HCT116 (cell line): ENCODE data around the gene B3GALT2. TPM values are rescaled to one million over a fixed set of nuclear protein-coding genes. Genes with fewer than 3 reads are reported as not detected.

Experiments used
- ATAC-seq: fragments of 200-7000 bp; cut with Tn5 transposase; 2 replicates; pipeline ENCODE4 v1.9.1; 2020; ENCODE audit warnings: mild to moderate bottlenecking, moderate library complexity
- BruUV-seq: library from RNA; stranded (reverse); fragments of 400-500 nt; replicated peaks from 2 replicates; lab custom pipeline; 2021; lab: Mats Ljungman, UMichigan
- CTCF ChIA-PET: fragments of 300-600 bp; sonication (Branson Sonifier 250); formaldehyde crosslinking; loops from one replicate; lab custom pipeline; 2021; ENCODE audit warnings: antibody characterized with exemption; lab: Charles Lee
- POLR2A ChIA-PET: fragments of 300-600, 350-600 bp; sonication (Branson Sonifier 250); formaldehyde crosslinking; loops from one replicate; lab custom pipeline; 2021; ENCODE audit warnings: antibody characterized with exemption; lab: Charles Lee
- RAD21 ChIA-PET, 2 experiments: fragments of 300-600 bp; sonication (Branson Sonifier 250); formaldehyde crosslinking; loops; one replicate each; lab custom pipeline; 2023; ENCODE audit warnings: low total read pairs in 2 of 2; ENCODE audit not compliant: uncharacterized antibody in 2 of 2, unreplicated experiment in 2 of 2, low non-redundant PET in 1 of 2; lab: Charles Lee
- DNase-seq: peaks from one replicate; pipeline ENCODE4 v3.0.0-alpha.2; 2010; ENCODE audit warnings: low read depth, low spot score
- H2AFZ ChIP-seq: fragments of 200-600 bp; shearing (Covaris generic), sonication (generic); 2 replicates; pipeline ENCODE4 v1.6.1; 2017; ENCODE audit warnings: low read depth, mixed run types, mixed read lengths, antibody characterized with exemption, low read length; ENCODE audit not compliant: poor library complexity, severe bottlenecking
- H3K27ac ChIP-seq: 2 replicates; pipeline ENCODE4 v1.5.1; 2012; ENCODE audit warnings: low read depth, low read length
- H3K27me3 ChIP-seq: fragments of 200-600 bp; sonication (generic); 2 replicates; pipeline ENCODE4 v1.6.1; 2016; ENCODE audit warnings: mixed run types, low read length, mixed read lengths; ENCODE audit not compliant: insufficient read depth
- H3K36me3 ChIP-seq, 2 experiments: fragments of 200-500 bp in 1 of 2; fragments of 200-600 bp in 1 of 2; sonication (Bioruptor generic) in 1 of 2; sonication (generic) in 1 of 2; 2 replicates each; pipeline versions ENCODE4 v1.5.1 to v1.6.1; 2014 to 2016; ENCODE audit warnings: low read length in 2 of 2, inconsistent platforms in 1 of 2, mixed read lengths in 1 of 2, mixed run types in 1 of 2; ENCODE audit not compliant: insufficient read depth in 2 of 2, control insufficient read depth in 1 of 2
- H3K4me1 ChIP-seq, 2 experiments: fragments of 200-600 bp in 1 of 2; sonication (generic) in 1 of 2; 2 replicates each; pipeline versions ENCODE4 v1.5.1 to v1.6.1; 2012 to 2017; ENCODE audit warnings: low read length in 2 of 2, inconsistent platforms in 1 of 2, mild to moderate bottlenecking in 1 of 2, mixed read lengths in 1 of 2, mixed run types in 1 of 2, moderate library complexity in 1 of 2; ENCODE audit not compliant: insufficient read depth in 2 of 2, control insufficient read depth in 1 of 2
- H3K4me2 ChIP-seq: fragments of 200-600 bp; sonication (generic); 2 replicates; pipeline ENCODE4 v1.6.1; 2017; ENCODE audit warnings: mixed run types, low read length, mixed read lengths
- H3K4me3 ChIP-seq, 2 experiments: fragments of 200-600 bp in 1 of 2; sonication (generic) in 1 of 2; replicated peaks in 1 of 2; 2 replicates each; pipeline ENCODE4 v1.5.1; 2011 to 2016; ENCODE audit warnings: low read length in 2 of 2, control low read depth in 1 of 2, low read depth in 1 of 2, mild to moderate bottlenecking in 1 of 2, mixed read lengths in 1 of 2, mixed run types in 1 of 2
- H3K79me2 ChIP-seq: fragments of 200-600 bp; sonication (generic); 2 replicates; pipeline ENCODE4 v1.6.1; 2017; ENCODE audit warnings: mild to moderate bottlenecking, mixed run types, low read length, moderate library complexity, mixed read lengths; ENCODE audit not compliant: insufficient read depth
- H3K9ac ChIP-seq: fragments of 200-600 bp; sonication (generic); 2 replicates; pipeline ENCODE4 v1.6.1; 2016; ENCODE audit warnings: low read length, mixed read lengths
- H3K9me2 ChIP-seq: fragments of 200-600 bp; sonication (generic), shearing (Covaris generic); 2 replicates; pipeline ENCODE4 v1.6.1; 2017; ENCODE audit warnings: mixed run types, mild to moderate bottlenecking, moderate library complexity; ENCODE audit not compliant: insufficient read depth
- H3K9me3 ChIP-seq, 2 experiments: fragments of 200-500 bp in 1 of 2; fragments of 200-600 bp in 1 of 2; sonication (Bioruptor generic) in 1 of 2; sonication (generic) in 1 of 2; 2 replicates each; pipeline ENCODE4 v1.6.1; 2014 to 2017; ENCODE audit warnings: low read length in 2 of 2, mixed read lengths in 2 of 2, inconsistent platforms in 1 of 2, low read depth in 1 of 2, mild to moderate bottlenecking in 1 of 2, mixed run types in 1 of 2, moderate library complexity in 1 of 2; ENCODE audit not compliant: control insufficient read depth in 1 of 2, insufficient read depth in 1 of 2
- H4K20me1 ChIP-seq: fragments of 200-600 bp; sonication (generic), shearing (Covaris generic); 2 replicates; pipeline ENCODE4 v1.6.1; 2017; ENCODE audit warnings: mixed run types, mild to moderate bottlenecking, moderate library complexity; ENCODE audit not compliant: insufficient read depth
- CEBPB ChIP-seq: IDR thresholded peaks from 2 replicates; pipeline ENCODE4 v1.6.1; 2012; ENCODE audit warnings: low read depth
- CTCF ChIP-seq, 3 experiments: fragments of 200-600 bp in 1 of 3; sonication (generic) in 1 of 3; IDR thresholded peaks in 2 of 3; conservative IDR thresholded peaks in 1 of 3; 2 replicates each; pipeline ENCODE4 v1.5.1; 2012 to 2017; ENCODE audit warnings: low read depth in 2 of 3, low read length in 2 of 3, antibody characterized with exemption in 1 of 3, borderline replicate concordance in 1 of 3, control low read depth in 1 of 3, mild to moderate bottlenecking in 1 of 3, mixed read lengths in 1 of 3, mixed run types in 1 of 3, moderate library complexity in 1 of 3; ENCODE audit not compliant: insufficient read depth in 1 of 3
- EGR1 ChIP-seq: IDR thresholded peaks from 2 replicates; pipeline ENCODE4 v1.6.1; 2012; ENCODE audit warnings: low read depth
- RAD21 ChIP-seq: IDR thresholded peaks from 2 replicates; pipeline ENCODE4 v1.6.1; 2012; ENCODE audit warnings: low read depth, mild to moderate bottlenecking
- ZFX ChIP-seq: fragments of 450-650 bp; IDR thresholded peaks from 2 replicates; pipeline ENCODE4 v1.6.1; 2017
- intact Hi-C: fragments of 100-400 bp; cut with micrococcal nuclease; formaldehyde crosslinking; loops from 2 replicates; pipeline ENCODE4 v1.10.0; 2022
- total RNA-seq: library from RNA; stranded (reverse); gene quantifications from one replicate; pipeline ENCODE4 v1.2.1, GENCODE V29; 2021; ENCODE audit not compliant: unreplicated experiment
- TF ChIP-seq, protein P1 (sequence below): IDR thresholded peaks from 2 replicates; pipeline ENCODE4 v1.6.1; 2012; ENCODE audit warnings: low read depth
- TF ChIP-seq, protein P2 (sequence below): IDR thresholded peaks from 2 replicates; pipeline ENCODE4 v1.6.1; 2012

Gene B3GALT2
- total RNA-seq, 1 experiment from 2014 or later = 0.15 TPM

DNA sequence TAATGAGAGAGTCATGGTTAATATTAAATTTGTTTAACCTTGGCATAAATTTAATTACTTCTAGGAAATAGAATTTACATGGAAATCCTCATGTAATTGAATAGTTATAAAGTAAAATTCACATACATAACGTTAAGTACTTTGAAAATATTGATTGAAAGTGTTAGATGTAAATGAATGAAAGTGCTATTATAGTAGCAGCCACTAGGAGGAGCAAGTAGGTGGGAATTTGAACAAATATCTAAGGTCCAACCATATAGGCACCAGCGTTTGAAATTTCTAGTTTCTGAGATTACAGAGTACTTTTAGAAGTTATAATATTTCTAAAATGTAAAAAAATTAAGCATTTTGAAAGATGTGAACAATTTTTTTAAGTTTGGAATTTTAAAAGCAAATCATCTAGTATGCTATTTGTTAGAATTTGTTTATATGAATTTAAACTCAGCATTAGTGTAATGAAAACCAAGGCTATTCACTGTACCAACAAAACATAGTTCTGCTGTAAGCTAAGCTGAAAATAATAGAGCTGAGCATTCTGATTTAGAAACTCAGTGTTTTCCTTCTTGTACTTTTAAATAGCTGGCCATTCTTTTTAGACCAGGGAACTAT is 3.3 kb downstream of the B3GALT2 start:
- Histone ChIP-seq H3K9me3 (no peaks in the 10 kb centered on the region), H3K9ac (no peak overlapping the region), H3K4me2 (no peak overlapping the region), H3K9me2 (no peaks in the 10 kb centered on the region), H3K4me3 (no peak overlapping the region), H4K20me1 (peaks cover 47% of the 10 kb centered on the region), H3K4me1 (no peaks in the 10 kb centered on the region), H2AFZ (no peak overlapping the region), H3K79me2 (peaks cover 79% of the 10 kb centered on the region)
- intact Hi-C loops = loop anchor here (1.0 to 10.0 kb wide), 3 partner anchors 164 to 1112 kb away; no protein-coding TSS in a partner anchor
- RAD21 ChIA-PET = no interaction called here
- CTCF ChIA-PET = interaction anchor here (1.0 to 1.9 kb wide), 3 partner anchors 18 to 163 kb away, joined by 3 to 9 read pairs (median 3); no protein-coding TSS in a partner anchor
- peak; percentile 51 for DNase-seq
- TF ChIP-seq CEBPB (no peak), EGR1 (no peak), ZFX (no peak), RAD21 (peak; percentile 71), CTCF (IDR thresholded peaks at IDR 0.05 in 2 of 3, conservative IDR thresholded peaks at IDR 0.05 in 1 of 3; ENCODE audit: borderline replicate concordance in 1 of 3, insufficient read depth in 1 of 3, low read depth in 2 of 3, low read length in 2 of 3) (peak; percentile 54 to 87 (median 78))
- TF ChIP-seq, protein P1, sequence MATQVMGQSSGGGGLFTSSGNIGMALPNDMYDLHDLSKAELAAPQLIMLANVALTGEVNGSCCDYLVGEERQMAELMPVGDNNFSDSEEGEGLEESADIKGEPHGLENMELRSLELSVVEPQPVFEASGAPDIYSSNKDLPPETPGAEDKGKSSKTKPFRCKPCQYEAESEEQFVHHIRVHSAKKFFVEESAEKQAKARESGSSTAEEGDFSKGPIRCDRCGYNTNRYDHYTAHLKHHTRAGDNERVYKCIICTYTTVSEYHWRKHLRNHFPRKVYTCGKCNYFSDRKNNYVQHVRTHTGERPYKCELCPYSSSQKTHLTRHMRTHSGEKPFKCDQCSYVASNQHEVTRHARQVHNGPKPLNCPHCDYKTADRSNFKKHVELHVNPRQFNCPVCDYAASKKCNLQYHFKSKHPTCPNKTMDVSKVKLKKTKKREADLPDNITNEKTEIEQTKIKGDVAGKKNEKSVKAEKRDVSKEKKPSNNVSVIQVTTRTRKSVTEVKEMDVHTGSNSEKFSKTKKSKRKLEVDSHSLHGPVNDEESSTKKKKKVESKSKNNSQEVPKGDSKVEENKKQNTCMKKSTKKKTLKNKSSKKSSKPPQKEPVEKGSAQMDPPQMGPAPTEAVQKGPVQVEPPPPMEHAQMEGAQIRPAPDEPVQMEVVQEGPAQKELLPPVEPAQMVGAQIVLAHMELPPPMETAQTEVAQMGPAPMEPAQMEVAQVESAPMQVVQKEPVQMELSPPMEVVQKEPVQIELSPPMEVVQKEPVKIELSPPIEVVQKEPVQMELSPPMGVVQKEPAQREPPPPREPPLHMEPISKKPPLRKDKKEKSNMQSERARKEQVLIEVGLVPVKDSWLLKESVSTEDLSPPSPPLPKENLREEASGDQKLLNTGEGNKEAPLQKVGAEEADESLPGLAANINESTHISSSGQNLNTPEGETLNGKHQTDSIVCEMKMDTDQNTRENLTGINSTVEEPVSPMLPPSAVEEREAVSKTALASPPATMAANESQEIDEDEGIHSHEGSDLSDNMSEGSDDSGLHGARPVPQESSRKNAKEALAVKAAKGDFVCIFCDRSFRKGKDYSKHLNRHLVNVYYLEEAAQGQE = no peak
- TF ChIP-seq, protein P2, sequence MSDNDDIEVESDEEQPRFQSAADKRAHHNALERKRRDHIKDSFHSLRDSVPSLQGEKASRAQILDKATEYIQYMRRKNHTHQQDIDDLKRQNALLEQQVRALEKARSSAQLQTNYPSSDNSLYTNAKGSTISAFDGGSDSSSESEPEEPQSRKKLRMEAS = no peak
- TF ChIP-seq, all 23 proteins: peak for 2
- Histone ChIP-seq H3K27ac (no peak overlapping the region), H3K36me3 (no peaks in the 10 kb centered on the region), H3K27me3 (no peaks in the 10 kb centered on the region)
- ATAC-seq = peak; percentile 72
- no TSS peak for BruUV-seq
- POLR2A ChIA-PET = no interaction called here
